ENCODE measurements around the gene IRF5. TPM values are rescaled to one million over a fixed set of nuclear protein-coding genes. Genes with fewer than 3 reads are reported as not detected.

The IRF5 gene
- total RNA-seq, 4 donors from 2014 or later, result 13.5 to 23.4 (median 15.6) TPM

DNA sequence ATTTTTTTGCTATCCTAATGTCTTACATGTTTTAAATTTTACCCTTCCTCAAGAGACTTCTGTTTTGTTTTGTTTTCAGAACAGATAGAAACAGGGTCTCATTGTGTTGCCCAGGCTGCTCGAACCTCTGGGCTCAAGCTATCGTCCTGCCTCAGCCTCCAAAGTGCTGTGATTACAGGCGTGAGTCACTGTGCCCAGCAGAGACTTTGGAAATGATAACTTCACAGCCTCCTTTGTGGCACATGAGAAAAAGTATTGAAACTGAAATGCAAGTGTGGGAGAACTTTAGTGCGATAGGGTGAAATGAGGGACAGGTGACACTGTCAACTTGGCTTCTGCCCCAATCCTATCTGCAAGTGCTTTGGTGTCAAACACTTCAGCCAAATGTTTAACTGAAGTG lies 21.6 kb downstream of the IRF5 start:
- intact Hi-C loops (cut with DNase I; ENCODE audit: low total_unique reads), result no loop called here
- TF ChIP-seq, protein P1, sequence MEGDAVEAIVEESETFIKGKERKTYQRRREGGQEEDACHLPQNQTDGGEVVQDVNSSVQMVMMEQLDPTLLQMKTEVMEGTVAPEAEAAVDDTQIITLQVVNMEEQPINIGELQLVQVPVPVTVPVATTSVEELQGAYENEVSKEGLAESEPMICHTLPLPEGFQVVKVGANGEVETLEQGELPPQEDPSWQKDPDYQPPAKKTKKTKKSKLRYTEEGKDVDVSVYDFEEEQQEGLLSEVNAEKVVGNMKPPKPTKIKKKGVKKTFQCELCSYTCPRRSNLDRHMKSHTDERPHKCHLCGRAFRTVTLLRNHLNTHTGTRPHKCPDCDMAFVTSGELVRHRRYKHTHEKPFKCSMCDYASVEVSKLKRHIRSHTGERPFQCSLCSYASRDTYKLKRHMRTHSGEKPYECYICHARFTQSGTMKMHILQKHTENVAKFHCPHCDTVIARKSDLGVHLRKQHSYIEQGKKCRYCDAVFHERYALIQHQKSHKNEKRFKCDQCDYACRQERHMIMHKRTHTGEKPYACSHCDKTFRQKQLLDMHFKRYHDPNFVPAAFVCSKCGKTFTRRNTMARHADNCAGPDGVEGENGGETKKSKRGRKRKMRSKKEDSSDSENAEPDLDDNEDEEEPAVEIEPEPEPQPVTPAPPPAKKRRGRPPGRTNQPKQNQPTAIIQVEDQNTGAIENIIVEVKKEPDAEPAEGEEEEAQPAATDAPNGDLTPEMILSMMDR (IDR thresholded peaks at IDR 0.05), result no peak
- no peak for TF ChIP-seq POLR2A (IDR thresholded peaks at IDR 0.05)
- no peak for DNase-seq (ENCODE audit: low spot score in 2 of 2)
- H3K4me3 ChIP-seq (ENCODE audit: low read depth, poor library complexity, severe bottlenecking), result no peak overlapping the region
- 95% methylated on average over 4 of the region's 4 CpGs for WGBS, 2 donors

DNA sequence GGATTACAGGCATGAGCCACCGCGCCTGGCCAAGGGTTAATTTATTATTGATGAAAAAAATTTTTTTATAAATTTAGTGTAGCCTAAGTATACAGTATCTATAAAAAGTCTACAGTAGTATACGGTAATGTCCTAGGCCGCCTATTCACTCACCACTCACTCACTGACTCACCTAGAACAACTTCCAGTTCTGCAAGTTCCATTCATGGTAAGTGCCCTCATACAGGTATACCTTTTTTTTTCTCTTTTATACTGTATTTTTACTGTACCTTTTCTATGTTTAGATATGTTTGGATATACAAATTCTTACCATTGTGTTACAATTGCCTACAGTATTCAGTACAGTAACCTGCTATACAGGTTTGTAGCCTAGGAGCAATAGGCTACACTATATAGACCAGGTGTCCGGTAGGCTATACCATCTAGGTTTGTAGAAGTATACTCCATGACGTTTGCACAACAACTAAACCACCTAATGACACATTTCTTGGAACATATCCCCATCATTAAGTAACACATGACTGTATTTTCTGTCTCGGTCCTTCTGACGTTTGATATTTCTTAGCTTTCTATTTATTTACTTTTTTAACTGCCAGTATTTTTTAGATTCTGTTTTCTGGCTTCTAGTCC lies 23.4 kb downstream of the IRF5 start:
- H3K4me3 ChIP-seq (ENCODE audit: low read depth, poor library complexity, severe bottlenecking), result no peak overlapping the region
- intact Hi-C loops (cut with DNase I; ENCODE audit: low total_unique reads), result no loop called here
- 64 to 69% methylated on average over 8 of the region's 8 CpGs for WGBS, 2 donors
- TF ChIP-seq POLR2A (IDR thresholded peaks at IDR 0.05), result no peak
- no peak for DNase-seq (ENCODE audit: low spot score in 2 of 2)

DNA sequence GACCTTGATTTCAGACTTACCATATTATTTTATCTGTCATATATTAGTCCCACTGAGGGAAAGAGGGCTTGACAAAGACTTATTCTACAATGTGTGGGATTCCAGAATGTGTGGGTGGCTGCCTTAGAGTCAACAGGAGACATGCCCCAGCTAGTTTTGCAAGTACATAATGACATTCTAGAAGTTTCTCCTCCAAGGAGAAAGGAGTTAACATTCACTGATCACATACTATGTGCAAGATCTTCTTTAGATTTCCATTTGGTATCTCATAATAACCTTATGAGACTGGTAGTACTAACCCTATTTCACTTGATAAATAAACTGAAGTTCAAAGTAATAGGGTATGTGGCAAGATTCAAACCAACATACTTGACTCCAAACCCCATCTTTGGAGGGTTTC lies 25.2 kb downstream of the IRF5 start:
- intact Hi-C loops (cut with DNase I; ENCODE audit: low total_unique reads), result no loop called here

DNA sequence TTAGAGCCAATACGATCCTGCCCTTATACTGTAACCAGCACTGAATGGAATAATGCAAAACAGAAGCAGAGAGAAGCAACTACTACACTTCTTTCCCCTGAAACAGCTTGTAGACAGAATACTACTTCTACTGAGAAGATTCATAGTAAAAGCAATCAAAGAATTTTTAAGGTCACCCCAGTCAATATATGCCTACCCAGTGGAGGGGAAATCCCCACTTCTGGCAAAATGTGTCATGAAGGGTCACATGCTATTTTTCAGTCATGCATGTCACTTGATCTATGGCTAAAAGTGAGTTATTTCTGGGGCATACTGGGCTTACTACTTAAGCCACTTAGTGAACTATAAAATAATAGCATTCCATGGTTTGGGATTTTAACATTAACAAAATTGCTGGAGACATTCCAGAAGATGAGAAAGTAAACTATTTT lies 25.6 kb downstream of the IRF5 start:
- TF ChIP-seq, protein P1 (IDR thresholded peaks at IDR 0.05), result no peak
- no peak for TF ChIP-seq POLR2A (IDR thresholded peaks at IDR 0.05)
- 81 to 88% methylated on average over 1 of the region's 1 CpG for WGBS, 2 donors
- no peak for DNase-seq (ENCODE audit: low spot score in 2 of 2)
- H3K4me3 ChIP-seq (ENCODE audit: low read depth, poor library complexity, severe bottlenecking), result no peak overlapping the region
- intact Hi-C loops (cut with DNase I; ENCODE audit: low total_unique reads), result no loop called here

More for the DNA sequence above, 25.2 kb downstream of the IRF5 start:
- TF ChIP-seq, protein P1 (IDR thresholded peaks at IDR 0.05), result no peak
- TF ChIP-seq POLR2A (IDR thresholded peaks at IDR 0.05), result no peak
- no peak overlapping the region for H3K4me3 ChIP-seq (ENCODE audit: low read depth, poor library complexity, severe bottlenecking)
- DNase-seq (ENCODE audit: low spot score in 2 of 2), result no peak

DNA sequence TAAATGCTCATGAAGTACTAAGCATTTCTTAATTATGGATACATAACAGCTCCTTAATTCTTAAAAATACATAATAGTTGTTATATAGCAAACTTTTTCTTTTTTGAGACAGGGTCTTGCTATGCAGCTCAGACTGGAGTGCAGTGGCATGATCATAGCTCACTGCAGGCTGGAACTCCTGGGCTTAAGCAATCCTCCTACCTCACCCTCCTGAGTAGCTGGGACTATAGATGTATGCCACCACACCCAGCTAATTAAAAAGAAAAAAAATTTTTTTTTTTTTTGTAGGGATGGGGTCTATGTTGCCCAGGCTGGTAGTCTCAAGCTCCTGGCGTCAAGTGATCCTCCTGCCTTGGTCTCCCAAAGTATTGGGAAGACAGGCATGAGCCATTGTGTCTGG lies 30.9 kb downstream of the IRF5 start:
- DNase-seq (ENCODE audit: low spot score in 2 of 2), result no peak
- intact Hi-C loops (cut with DNase I; ENCODE audit: low total_unique reads), result no loop called here
- no peak for TF ChIP-seq POLR2A (IDR thresholded peaks at IDR 0.05)
- TF ChIP-seq, protein P1 (IDR thresholded peaks at IDR 0.05), result no peak
- H3K4me3 ChIP-seq (ENCODE audit: low read depth, poor library complexity, severe bottlenecking), result no peak overlapping the region
- 92 to 100% methylated on average over 1 of the region's 1 CpG for WGBS, 2 donors

DNA sequence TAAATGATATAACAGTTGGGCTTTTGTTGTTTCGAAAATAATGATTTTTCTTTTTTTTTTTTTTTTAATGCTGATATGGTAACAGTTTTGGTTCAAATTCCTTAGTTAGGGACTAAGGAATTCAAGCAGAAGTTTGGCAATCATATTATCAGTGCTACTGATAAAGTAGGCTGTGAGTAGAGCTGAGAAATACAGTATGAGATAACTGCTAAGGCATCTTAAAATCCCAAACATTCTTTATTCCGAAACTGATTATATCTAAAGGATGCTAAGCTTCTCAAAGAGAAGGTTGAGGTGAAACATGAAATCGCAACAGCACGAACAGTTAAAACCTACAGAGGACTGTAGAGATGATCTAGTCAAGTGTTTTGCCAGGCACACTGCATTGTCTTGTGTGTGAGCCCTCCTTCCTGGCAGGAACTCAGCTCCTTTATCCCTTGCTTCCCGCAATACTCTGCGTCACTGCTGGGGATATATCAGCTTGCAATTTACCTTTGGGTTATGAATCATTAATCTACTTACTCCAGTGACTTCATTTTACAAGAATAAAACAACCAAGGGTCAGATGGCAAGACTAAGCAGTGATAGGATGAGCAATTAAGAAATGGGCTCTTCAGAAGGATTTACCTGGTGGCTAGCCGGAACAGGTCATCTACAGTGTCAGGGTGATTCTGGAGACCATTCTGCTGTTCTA lies 36.7 kb downstream of the IRF5 start:
- no peak for TF ChIP-seq POLR2A (IDR thresholded peaks at IDR 0.05)
- TF ChIP-seq, protein P1 (IDR thresholded peaks at IDR 0.05), result no peak
- intact Hi-C loops (cut with DNase I; ENCODE audit: low total_unique reads), result no loop called here
- no peak for DNase-seq (ENCODE audit: low spot score in 2 of 2)
- no peak overlapping the region for H3K4me3 ChIP-seq (ENCODE audit: low read depth, poor library complexity, severe bottlenecking)
- WGBS, 2 donors, result 83 to 91% methylated on average over 7 of the region's 7 CpGs
